Tibial artery (tissue), 4 donors: ENCODE data around the gene PARM1.

ENCODE experiments used
- DNase-seq, 2 donors: peaks; one replicate each; pipeline ENCODE4 v3.0.0-alpha.2; 2019
- H3K27ac ChIP-seq, 2 donors: fragments of 200-600 bp; sonication (generic) in 1 of 2; 1 replicate in 1 of 2; 2 replicates in 1 of 2; pipeline ENCODE4 v1.5.1; 2018 to 2019; ENCODE audit warnings: mild to moderate bottlenecking in 1 of 2
- H3K27me3 ChIP-seq, 2 donors: fragments of 200-600 bp; sonication (generic) in 1 of 2; one replicate each; pipeline versions ENCODE4 v1.5.1 to v1.6.0; 2016 to 2019
- H3K36me3 ChIP-seq, 3 donors: fragments of 200-600 bp; sonication (generic) in 2 of 3; one replicate each; pipeline ENCODE4 v1.5.1; 2016 to 2019; ENCODE audit warnings: mild to moderate bottlenecking in 2 of 3
- H3K4me1 ChIP-seq, 4 donors: fragments of 200-600 bp; sonication (generic) in 2 of 4; 1 replicate in 3 of 4; 2 replicates in 1 of 4; pipeline ENCODE4 v1.5.1; 2016 to 2019
- H3K4me3 ChIP-seq, 2 donors: fragments of 200-600 bp; sonication (generic) in 1 of 2; 1 replicate in 1 of 2; 2 replicates in 1 of 2; pipeline ENCODE4 v1.5.1; 2018 to 2019; ENCODE audit warnings: mild to moderate bottlenecking in 2 of 2
- H3K9me3 ChIP-seq, 3 donors: fragments of 200-600 bp; sonication (generic) in 1 of 3; one replicate each; pipeline ENCODE4 v1.5.1; 2016 to 2019
- intact Hi-C: fragments of 100-400 bp; cut with DNase I; formaldehyde crosslinking; loops from one replicate; pipeline ENCODE4 v1.15.0; 2023; ENCODE audit warnings: low total_unique reads
- TF ChIP-seq, protein P1 (sequence below), 2 experiments: fragments of 200-600 bp in 1 of 2; fragments of 450-650 bp in 1 of 2; IDR thresholded peaks; one replicate each; pipeline ENCODE4 v1.5.1; 2017 to 2019; ENCODE audit warnings: antibody characterized with exemption in 2 of 2, mild to moderate bottlenecking in 1 of 2, moderate library complexity in 1 of 2

The PARM1 gene

DNA sequence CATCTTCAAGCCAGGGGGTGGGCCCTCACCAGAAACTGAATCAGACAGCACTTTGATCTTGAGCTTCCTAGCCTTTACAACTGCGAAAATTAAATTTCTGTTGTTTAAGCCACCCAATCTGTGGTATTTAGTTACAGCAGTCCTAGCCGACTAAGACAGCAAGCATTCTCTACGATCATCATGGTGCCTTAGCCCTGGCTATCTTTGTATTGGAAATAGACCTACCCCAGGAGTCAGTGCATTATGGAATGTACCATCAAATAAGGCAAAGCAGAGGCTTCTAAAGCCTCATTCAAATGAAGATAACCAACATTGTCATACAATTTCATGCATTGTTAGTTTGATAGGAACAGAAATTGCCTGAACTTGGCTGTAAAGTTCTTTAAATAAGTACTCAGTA is 75.0 kb downstream of the PARM1 start:
- TF ChIP-seq, protein P1, sequence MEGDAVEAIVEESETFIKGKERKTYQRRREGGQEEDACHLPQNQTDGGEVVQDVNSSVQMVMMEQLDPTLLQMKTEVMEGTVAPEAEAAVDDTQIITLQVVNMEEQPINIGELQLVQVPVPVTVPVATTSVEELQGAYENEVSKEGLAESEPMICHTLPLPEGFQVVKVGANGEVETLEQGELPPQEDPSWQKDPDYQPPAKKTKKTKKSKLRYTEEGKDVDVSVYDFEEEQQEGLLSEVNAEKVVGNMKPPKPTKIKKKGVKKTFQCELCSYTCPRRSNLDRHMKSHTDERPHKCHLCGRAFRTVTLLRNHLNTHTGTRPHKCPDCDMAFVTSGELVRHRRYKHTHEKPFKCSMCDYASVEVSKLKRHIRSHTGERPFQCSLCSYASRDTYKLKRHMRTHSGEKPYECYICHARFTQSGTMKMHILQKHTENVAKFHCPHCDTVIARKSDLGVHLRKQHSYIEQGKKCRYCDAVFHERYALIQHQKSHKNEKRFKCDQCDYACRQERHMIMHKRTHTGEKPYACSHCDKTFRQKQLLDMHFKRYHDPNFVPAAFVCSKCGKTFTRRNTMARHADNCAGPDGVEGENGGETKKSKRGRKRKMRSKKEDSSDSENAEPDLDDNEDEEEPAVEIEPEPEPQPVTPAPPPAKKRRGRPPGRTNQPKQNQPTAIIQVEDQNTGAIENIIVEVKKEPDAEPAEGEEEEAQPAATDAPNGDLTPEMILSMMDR (IDR thresholded peaks at IDR 0.05): no peak

DNA sequence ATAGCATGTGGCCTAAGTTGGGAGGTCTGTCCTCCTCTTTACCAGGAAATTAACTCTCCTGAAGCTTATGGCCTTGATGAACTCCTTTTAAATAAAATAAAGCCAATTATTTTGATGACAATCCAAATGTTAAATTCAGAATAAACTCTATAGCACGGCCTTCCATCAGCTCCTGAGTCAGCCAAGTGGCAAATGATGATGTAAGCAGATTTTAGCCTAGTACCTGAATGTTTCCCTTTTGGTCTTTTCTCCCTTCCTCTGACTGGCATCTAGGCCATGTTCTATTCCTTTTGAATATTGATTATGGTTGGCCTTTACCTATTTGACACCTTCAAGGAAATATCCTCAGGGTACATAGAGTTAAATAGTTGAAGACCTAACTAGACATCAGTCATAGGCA is 76.2 kb downstream of the PARM1 start:
- Histone ChIP-seq H3K9me3 (peaks cover 0 to 4% (median 0%) of the 10 kb centered on the region in 3 donors), H3K4me1 (peaks cover 0 to 18% (median 11%) of the 10 kb centered on the region in 4 donors), H3K27me3 (no peaks in the 10 kb centered on the region), H3K27ac (no peak overlapping the region), H3K36me3 (peaks cover 13 to 20% (median 16%) of the 10 kb centered on the region in 3 donors), H3K4me3 (no peak overlapping the region)
- intact Hi-C loops: no loop called here
- DNase-seq: no peak
- TF ChIP-seq, protein P1 (IDR thresholded peaks at IDR 0.05): no peak

More for the DNA sequence above, 75.0 kb downstream of the PARM1 start:
- Histone ChIP-seq H3K27ac (no peak overlapping the region), H3K36me3 (peaks cover 5 to 8% (median 6%) of the 10 kb centered on the region in 3 donors), H3K9me3 (peaks cover 0 to 4% (median 0%) of the 10 kb centered on the region in 3 donors), H3K4me3 (no peak overlapping the region), H3K4me1 (peaks cover 0 to 31% (median 19%) of the 10 kb centered on the region in 4 donors), H3K27me3 (no peaks in the 10 kb centered on the region)
- DNase-seq: no peak
- intact Hi-C loops: no loop called here

DNA sequence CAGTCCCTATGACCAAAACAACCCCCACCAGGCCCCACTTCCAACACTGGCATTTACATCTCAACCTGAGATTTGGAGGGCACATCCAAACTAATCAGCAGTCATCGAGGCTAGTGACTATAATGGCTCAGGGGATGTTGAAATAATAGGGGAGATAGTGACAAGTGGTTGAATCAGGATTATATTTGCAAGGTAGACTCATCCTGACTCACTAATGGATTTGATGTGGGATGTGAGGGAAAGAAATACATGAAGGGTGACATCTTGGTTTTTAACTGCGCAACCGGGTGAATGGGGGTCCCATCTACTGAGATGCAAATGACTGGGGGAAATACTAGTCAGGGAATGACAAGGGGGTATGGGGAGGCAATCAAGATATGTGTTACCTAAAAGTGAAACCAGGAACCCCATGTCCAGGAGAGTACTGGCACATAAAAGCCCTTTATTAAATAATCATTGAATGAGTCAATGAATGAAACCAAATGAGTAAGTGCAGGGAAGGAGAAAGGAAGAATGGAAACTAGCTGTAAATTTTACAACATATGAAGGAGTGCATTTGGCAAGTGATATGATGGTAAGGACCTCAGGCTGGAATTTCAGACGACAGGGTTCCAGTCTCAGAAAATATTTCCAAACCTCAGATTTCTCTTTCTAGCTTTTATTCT is 78.3 kb downstream of the PARM1 start:
- Histone ChIP-seq H3K27me3 (no peaks in the 10 kb centered on the region), H3K27ac (no peak overlapping the region), H3K4me1 (peaks cover 0 to 13% (median 4%) of the 10 kb centered on the region in 4 donors), H3K4me3 (no peak overlapping the region), H3K36me3 (peaks cover 19 to 28% (median 22%) of the 10 kb centered on the region in 3 donors), H3K9me3 (peaks cover 0 to 4% (median 0%) of the 10 kb centered on the region in 3 donors)
- intact Hi-C loops: no loop called here
- TF ChIP-seq, protein P1 (IDR thresholded peaks at IDR 0.05): no peak
- no peak for DNase-seq

DNA sequence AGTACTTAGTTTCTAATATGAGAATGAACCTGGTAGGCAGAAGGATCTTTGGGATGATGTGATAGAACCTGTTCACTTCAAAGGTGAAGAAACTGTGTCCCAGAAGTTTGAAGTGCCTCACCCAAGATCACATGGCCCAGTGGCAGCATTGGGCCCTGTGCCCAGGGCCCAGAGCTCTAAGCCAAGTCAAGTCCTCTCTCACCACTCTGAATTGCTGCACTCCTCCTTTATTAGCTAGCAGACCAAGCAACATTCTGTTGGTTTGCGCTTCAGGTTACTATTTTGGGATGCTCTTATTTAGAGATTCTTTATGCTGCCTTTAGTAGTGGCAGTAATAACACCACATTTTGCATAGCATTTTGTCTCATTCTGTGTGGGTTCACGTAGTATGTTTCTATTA is 82.7 kb downstream of the PARM1 start:
- Histone ChIP-seq H3K4me3 (no peak overlapping the region), H3K27me3 (no peaks in the 10 kb centered on the region), H3K9me3 (no peaks in the 10 kb centered on the region), H3K4me1 (peaks cover 0 to 29% (median 4%) of the 10 kb centered on the region in 4 donors), H3K27ac (no peak overlapping the region), H3K36me3 (peaks cover 19 to 34% (median 22%) of the 10 kb centered on the region in 3 donors)
- TF ChIP-seq, protein P1 (IDR thresholded peaks at IDR 0.05): no peak
- intact Hi-C loops: no loop called here
- peak in 1 of 2 donors; percentile 72 for DNase-seq

DNA sequence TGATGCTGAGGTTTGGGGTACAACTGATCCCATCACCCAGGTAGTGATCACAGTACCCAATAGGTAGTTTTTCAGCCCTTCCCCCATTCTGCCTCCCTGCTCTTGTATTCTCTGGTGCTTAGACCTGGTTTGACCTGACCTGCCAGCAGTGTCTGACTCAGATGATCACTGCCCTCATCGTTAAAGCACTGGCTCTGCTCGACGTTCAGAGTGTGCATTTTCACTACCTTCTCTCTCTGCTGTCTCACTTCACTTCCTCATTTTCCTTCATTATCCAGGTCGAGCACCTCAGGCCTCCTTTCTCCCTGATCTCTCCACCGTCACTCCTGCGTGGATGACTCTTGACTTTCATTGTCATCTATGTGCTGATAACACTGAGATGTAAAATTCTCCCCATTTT is 83.6 kb downstream of the PARM1 start:
- Histone ChIP-seq H3K27ac (no peak overlapping the region), H3K27me3 (no peaks in the 10 kb centered on the region), H3K9me3 (no peaks in the 10 kb centered on the region), H3K4me1 (peaks cover 0 to 29% (median 4%) of the 10 kb centered on the region in 4 donors), H3K4me3 (no peak overlapping the region), H3K36me3 (peaks cover 19 to 34% (median 22%) of the 10 kb centered on the region in 3 donors)
- intact Hi-C loops: no loop called here
- no peak for DNase-seq
- TF ChIP-seq, protein P1 (IDR thresholded peaks at IDR 0.05): no peak
